ENCODE data around the gene SETD3.

GRCh38 chr14:99475660-99476059 lies 5.0 kb downstream of the SETD3 start:
- TF ChIP-seq POLR2A (IDR thresholded peaks at IDR 0.05): no peak
- no peak for TF ChIP-seq CTCF (IDR thresholded peaks at IDR 0.05)
